HG03066 (cell line): ENCODE data around the gene NCOA5.

Experiments used
- ATAC-seq: cut with Tn5 transposase; IDR thresholded peaks from one replicate; pipeline ENCODE4 v1.9.1; 2021; ENCODE audit warnings: low read depth; ENCODE audit not compliant: unreplicated experiment

The NCOA5 gene

GRCh38 chr20:46089417-46090388, at the start of gene NCOA5:
Gene NCOA5, minus strand, starts transcription at chr20:46089962. Its CDS starts 10,538 bp downstream, at chr20:46079424.
- peak; percentile 72 for ATAC-seq

- no peak for ATAC-seq
Observed at GRCh38 chr20:46139266-46139889, 49.6 kb upstream of the NCOA5 start.

GRCh38 chr20:46137816-46138215, 48.1 kb upstream of the NCOA5 start:
- ATAC-seq, result no peak

- ATAC-seq, result no peak
Observed at GRCh38 chr20:46135856-46136633, 46.3 kb upstream of the NCOA5 start.

- ATAC-seq, result no peak
Observed at GRCh38 chr20:46134716-46135115, 45.0 kb upstream of the NCOA5 start.

GRCh38 chr20:46133886-46134654, 44.3 kb upstream of the NCOA5 start:
- ATAC-seq, result no peak

- ATAC-seq, result no peak
Observed at GRCh38 chr20:46132705-46133120, 43.0 kb upstream of the NCOA5 start.

- ATAC-seq, result no peak
Observed at GRCh38 chr20:46131396-46131795, 41.6 kb upstream of the NCOA5 start.

GRCh38 chr20:46130534-46130933, 40.8 kb upstream of the NCOA5 start:
- no peak for ATAC-seq

GRCh38 chr20:46129955-46130481, 40.3 kb upstream of the NCOA5 start:
- no peak for ATAC-seq

GRCh38 chr20:46128310-46129151, 38.8 kb upstream of the NCOA5 start:
- no peak for ATAC-seq

GRCh38 chr20:46127396-46128010, 37.7 kb upstream of the NCOA5 start:
- ATAC-seq, result no peak

GRCh38 chr20:46126440-46127056, 36.8 kb upstream of the NCOA5 start:
- ATAC-seq, result no peak

- no peak for ATAC-seq
Observed at GRCh38 chr20:46123482-46124245, 33.9 kb upstream of the NCOA5 start.

GRCh38 chr20:46122516-46123481, 33.0 kb upstream of the NCOA5 start:
- no peak for ATAC-seq

- no peak for ATAC-seq
Observed at GRCh38 chr20:46122071-46122470, 32.3 kb upstream of the NCOA5 start.
